GM18498 (cell line): ENCODE results near the gene MYL3.

Source experiments
- ATAC-seq: cut with Tn5 transposase; IDR thresholded peaks from one replicate; pipeline ENCODE4 v1.9.1; 2021; ENCODE audit warnings: mild to moderate bottlenecking, moderate library complexity; ENCODE audit not compliant: unreplicated experiment

Gene MYL3

DNA sequence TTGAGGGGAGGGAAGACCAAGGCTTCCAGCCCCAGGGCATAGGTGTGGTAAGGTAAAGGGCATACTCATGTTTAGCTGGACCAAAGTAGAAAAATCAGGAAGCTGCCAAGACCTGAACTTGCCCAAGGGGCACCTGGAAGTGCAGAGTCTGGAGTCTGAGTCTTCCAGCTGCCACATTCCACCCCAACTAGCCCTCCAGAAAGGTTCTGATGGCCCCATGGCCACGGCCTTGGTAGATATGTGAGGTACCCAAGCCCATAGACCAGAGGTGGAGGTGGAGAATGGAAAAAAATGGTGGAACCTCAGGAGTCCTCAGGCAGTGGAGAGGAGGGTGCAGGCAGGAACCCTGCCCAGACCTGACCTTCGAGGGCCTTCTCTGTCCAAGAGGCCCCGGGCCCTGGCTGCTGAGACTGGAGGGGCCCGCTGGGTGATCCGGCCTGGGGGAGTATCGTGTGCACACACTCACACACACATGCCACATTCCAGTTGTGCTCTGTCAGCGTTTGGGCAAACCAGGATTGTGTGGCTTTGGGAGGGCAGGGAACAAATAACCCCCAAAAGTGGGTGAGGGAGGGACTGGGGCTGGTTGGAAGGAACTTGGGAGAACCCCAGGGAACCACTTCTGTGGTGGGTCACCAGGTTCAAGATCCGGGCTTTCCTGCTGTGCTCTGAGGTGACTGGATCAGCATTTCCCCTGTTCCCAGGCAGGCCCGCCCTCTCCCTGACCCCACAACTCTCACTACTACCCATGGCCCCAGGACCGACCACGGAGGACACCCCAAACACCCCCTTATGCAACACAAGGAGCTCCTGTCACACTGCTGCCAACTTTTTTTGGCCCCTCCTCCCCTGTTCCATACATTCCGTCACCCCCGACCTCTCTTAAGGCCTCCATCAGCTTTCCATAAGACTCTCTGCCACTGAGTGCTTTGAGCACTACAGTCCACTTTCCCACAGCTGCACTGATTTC is 11.6 kb downstream of the MYL3 start:
- ATAC-seq = no peak

DNA sequence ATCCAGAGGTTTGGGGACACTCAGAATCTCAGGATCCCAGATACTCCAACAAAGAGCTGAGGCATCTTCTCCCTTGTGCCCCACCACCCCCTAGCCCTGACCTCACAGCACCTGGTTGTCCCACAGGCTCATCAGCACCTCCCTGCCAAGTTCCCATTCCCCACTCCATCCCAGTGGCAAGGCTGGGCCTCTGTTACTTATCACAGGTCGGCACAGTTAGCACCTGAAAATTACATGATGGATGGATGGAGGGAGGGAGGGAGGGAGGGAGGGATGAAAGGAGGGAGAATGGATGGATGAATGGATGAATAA is 12.8 kb downstream of the MYL3 start:
- ATAC-seq = no peak

DNA sequence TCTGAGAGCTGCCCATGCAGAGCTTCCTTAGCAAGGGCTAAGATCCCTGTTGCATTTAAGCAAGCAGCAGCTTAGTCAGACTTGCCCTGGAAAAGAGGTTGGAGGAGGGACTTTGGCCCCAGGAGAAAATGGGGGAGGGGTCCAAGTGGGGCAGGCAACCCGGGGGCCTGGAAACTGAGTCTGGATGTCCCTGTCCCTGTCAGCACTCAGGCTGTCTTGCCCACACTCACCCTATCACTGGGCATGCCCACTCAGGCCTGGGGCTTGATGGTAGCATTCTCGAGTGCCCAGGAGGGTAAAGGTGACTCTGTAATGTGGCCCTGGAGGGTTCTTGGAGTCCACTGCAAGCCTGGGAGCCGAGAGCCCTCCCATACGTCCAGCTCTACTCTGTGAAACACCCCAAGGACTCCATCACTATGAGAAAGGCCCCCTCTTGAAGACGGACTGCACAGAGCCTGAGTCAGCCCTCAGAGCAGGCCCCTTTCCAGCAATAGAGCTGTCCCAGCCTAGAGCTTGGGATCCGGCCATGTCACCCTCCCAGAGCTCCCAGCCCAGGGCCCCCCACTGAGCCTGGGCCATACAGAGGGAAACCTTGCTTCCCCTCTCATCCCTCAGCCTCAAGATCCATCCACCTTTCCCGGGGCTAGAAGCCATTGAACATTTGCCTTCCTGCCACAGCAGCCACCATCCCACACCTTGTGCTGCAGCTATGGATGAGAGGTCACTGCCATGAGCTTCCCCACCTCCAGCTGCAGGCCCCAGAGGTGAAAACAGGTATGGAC is 13.4 kb downstream of the MYL3 start:
- no peak for ATAC-seq

DNA sequence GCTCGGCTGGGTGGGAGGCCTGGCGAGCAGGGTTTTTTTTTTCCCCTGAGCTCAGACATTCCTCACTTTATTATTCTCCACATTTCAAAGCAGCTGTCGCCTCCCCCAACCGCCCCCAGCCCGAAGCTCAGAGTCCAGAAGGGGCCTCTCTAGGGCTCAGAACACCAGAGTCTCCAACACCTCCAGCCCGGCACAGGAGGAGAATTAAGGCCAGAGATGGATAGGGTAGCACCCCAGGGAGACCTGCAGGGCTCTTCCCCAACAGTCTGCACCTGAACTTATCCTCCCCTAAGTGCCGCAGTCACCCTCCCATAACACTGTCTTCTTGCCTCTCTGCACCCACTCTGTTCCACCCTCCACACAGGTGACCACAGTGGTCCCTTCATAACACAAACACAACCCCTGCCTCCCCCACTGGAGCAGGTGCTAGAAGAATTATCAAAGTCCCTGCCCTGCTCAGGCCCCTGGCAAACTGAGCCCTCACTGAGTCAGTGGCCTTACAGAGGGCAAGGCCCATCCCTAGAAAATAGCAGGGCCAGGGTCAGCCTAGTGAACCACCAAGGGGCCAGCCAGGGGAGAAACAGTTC is 14.1 kb downstream of the MYL3 start:
- no peak for ATAC-seq

DNA sequence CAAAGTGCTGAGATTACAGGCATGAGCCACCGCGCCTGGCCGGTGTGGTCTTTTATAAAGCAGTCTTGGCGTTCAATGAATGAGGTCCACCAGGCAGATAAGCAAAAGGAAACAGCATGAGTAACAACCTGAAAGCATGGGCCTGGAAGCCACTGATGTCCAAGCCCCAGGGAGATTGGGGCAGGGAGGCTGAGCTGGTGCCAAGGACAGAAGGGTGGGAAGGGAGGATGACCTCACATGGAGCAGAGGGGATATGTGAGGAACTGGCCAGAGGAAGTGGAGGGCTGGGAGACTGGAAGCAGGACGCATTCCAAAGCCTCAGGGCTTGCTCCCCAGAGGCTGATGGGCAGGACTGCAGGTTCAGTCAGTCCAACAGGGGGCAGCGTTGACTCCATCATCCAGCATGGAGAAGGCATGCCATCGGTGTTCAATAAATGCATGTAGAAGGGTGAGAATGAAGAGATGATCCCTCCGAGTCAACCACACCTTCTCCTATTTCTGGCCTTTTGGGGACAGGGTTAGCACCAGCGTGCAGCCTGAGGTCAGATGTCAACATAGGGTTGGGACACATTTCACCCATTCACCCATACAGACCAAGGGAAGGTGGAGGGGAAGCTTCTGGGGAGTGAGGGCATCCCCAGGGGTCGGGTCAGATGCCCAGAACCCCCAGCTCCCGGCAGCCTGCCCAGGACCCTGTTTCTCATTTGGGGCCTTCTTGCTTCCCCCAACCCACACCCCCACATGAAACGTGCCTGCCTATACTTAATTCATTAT is 14.8 kb downstream of the MYL3 start:
- no peak for ATAC-seq

DNA sequence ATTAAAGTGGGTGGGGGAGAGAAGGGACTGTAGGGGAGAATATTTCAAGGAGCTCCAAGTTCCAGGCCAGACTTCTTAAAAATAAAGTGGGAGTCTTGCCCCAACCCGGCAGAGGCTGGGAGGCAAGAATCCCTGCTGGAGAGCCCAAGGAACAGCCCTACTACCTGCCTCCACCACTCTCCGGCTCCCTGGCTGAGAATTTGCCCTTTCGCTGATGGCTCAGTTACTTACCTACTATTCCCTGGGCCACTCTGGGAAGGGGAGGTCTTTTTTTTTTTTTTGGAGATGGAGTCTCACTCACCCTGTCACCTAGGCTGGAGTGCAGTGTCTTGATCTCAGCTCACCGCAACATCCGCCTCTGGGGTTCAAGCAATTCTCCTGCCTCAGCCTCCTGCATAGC is 15.5 kb downstream of the MYL3 start:
- no peak for ATAC-seq

DNA sequence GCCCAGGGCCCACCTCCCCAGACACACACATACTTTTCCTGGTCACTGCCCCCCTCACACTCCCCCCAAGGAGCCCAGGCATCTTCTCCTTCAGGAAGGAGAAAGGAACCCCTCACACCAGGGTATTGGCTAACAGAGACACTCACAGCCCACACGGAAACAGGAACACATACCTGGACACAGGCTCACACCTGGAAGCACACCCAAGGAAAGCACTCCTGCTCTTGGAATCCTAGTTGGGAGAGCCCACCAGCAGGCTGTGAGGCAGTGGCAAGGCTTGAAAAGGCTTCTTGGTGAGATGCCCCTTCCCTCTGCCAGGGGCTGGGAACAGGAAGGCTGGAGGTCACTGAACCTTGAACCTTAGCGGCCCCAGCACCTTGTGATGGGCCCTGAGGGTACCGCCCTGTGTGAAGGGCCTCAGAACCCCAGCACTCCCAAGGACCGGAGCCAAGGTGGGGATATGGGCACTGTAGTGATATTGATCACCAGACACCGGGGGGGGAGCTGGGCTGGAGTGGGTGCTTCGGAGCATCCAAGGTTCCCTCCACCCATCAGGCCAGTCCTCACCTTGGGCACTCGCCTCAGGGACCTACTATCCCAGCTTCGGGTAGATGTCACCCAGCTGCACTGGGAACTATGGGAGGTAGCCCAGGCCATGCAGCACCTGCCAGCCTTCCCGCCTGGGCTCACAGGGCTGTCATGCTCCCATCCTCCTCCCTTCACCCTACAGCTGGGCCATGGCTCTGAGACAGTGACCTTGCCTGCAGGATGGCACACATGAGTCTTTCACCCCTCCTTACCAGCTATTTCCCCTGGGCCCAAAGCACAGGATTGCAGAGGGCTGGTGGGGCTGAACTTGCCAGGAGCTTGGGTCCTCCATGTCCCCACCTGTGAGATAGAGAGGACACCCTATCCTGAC is 16.4 kb downstream of the MYL3 start:
- no peak for ATAC-seq

DNA sequence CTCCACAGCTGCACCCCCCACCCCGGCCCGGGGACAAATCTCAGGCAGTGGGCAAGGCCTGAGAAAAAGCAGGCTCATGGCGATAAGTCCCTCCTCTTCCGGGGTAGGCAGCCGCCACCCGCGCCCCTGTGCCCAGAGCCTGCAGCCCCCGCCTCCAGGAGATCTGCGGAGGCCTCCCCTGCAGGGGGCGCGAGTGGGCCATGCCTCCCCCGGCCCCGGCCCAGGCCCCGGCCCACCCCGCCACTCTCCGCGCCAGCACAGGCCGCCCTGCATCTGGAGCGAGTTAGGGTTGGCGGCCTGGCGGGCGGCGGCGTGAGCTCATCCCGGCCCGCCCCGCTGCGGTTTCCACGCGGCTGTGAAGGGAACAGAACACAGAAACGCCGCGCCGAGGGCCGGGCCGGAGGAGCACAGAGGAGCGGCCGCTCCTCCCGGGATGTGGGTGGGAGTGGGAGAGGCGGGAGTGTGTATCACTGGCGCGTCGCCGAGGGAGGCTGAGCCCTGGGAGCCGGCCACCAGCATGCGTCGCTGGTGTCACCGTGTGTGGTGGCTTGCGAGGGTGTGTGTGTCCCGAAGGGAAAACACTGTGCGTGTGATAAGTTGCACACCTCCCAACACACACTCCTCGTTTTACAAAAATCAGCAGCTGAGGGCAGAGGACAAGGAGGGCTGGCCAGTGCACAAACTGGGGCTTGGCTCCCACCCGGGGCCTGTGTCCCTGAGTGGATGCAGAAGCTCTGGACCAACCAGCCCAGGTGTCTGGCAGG is 17.2 kb downstream of the MYL3 start:
- ATAC-seq = peak; percentile 77

DNA sequence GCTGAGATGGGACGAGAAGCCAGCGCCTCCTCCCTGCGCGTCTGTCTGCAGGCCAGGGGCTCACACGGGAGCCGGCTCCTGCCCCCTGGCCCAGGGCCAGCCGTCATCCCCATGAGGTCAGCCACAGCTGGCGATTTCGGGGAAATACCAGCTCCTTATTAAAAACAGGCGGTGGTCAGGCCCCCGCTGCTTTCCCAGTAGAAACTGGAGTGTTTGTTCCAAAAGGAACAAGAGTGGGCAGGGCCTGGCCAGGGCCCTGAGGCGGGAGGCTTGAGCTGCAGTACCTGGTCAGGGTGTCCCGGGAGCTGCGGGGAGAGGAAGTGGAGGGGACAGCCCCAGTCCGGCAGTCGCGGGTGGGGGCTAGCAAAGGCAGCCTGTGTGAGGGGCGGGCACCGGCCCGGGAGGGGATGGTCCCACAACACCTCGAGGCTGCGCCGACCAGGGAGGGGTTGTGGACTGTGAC is 17.8 kb downstream of the MYL3 start:
- ATAC-seq = peak; percentile 55

DNA sequence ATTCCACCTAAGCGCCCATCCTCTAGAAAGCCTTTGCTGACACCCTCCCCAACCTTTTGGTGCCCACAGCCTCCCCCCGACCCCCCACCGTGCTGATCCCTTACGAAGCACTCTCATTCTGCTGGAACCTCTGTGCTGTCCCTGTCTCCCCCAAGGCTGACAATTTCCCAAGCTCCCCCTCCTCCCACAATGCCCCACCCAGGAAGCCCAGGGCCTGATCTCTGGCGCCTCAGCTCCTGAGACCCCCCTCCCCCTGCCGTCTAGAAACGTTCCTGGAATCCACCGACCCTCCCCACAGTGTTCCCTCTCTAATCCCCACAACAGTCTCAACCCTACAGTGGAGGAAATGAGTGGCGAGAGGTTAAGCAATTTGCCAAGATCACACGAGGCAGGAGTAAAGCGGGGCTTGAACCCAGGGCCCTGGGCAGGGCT is 18.3 kb downstream of the MYL3 start:
- ATAC-seq = no peak

DNA sequence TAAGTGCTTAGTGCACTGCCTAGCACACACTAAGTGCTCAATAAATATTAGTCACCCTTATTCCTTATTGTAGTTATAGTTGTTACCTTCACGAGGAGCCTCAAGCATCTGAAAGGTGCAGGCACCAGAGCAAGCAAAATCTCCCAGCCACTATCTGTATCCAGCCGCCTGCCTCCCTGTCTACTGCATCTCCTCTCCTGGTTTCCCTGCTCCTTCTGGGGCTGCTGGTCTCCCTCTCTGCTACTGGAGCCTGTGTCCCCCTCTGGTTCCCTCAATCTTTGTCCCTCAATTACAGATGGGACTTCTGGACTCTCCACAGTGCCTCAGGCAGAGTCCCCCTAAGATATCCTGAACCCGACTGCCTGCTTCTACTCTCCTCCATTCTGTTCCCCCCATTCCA is 18.8 kb downstream of the MYL3 start:
- no peak for ATAC-seq

DNA sequence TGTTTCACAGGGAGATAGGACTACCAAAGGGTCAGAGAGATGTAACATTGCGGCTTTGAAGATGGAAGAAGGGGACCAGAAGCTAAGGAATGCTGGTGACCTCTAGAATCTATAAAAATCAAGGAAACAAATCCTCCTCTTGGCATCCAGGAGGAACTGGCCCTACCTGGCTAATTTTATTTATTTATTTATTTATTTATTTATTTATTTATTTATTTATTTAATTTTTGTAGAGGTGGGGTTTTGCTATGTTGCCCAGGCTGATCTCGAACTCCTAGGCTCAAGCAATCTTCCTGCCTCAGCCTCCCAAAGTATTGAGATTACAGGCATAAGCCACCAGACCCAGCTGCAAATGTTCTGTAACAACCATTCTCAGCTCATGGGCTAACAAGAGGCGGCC is 19.7 kb downstream of the MYL3 start:
- no peak for ATAC-seq

DNA sequence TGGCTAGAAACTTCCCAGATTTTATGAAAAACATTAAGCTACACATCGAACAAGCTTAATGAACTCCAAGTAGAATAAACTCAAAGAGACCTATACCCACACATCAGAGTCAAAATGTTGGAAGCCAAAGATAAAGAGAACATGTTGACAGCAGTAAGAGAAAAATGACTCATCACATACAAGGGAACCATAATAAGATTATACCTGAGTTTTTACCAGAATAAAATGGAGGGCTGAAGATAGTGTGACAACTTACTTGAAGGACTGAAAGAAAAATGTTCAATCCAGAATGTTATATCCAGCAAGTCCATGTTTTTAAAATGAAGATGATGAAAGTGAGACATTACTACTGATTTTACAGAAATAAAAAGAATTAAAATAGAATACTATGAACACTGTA is 22.8 kb downstream of the MYL3 start:
- ATAC-seq = no peak

DNA sequence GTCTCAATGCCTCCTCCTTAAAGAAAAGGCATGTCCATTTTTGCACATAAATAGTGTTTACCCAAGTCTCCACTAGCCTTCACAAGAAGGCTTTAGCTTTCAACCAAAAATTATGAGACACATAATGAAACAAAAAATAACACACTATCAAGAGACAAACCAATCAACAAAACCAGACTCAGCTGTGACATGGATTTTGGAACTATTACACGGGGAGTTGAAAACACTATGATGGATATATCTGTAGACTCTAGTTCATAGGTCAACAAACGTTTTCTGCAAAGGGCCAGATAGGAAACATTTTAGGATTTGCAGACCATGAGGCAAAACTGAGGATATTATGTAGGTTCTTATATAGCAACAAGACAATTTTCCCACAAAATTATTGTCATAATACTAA is 24.9 kb downstream of the MYL3 start:
- no peak for ATAC-seq

DNA sequence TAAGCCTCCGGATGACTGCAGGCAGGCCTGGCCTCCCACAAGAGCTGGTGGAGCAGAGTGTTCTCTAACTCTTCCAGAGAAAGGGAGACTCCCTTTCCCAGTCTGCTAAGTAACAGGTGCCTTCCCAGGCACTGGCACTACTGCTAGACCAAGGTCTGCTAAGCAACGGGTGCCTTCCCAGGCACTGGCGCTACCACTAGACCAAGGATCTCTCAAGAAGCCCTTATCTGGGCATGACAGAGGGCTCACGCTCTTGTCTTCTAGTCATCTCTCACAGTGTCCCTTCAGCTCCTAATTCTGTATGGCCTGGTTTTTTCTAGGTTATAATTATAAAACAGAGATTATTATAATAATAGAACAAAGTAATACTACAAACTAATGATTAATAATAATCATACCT is 27.8 kb downstream of the MYL3 start:
- no peak for ATAC-seq

DNA sequence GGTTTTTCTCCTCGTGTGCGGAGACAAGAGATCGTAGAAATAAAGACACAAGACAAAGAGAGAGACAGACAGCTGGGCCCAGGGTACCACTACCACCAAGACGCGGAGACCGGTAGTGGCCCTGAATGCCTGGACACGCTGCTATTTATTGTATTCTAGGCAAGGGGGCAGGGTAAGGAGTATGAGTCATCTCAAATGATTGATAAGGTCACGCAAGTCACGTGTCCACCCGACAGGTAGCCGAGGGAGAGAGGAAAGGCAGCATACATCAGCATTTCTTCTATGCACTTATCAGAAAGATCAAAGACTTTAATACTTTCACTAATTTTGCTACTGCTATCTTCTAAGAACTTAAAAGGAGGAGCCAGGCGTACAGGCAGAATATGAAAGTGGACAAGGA is 28.2 kb downstream of the MYL3 start:
- no peak for ATAC-seq

DNA sequence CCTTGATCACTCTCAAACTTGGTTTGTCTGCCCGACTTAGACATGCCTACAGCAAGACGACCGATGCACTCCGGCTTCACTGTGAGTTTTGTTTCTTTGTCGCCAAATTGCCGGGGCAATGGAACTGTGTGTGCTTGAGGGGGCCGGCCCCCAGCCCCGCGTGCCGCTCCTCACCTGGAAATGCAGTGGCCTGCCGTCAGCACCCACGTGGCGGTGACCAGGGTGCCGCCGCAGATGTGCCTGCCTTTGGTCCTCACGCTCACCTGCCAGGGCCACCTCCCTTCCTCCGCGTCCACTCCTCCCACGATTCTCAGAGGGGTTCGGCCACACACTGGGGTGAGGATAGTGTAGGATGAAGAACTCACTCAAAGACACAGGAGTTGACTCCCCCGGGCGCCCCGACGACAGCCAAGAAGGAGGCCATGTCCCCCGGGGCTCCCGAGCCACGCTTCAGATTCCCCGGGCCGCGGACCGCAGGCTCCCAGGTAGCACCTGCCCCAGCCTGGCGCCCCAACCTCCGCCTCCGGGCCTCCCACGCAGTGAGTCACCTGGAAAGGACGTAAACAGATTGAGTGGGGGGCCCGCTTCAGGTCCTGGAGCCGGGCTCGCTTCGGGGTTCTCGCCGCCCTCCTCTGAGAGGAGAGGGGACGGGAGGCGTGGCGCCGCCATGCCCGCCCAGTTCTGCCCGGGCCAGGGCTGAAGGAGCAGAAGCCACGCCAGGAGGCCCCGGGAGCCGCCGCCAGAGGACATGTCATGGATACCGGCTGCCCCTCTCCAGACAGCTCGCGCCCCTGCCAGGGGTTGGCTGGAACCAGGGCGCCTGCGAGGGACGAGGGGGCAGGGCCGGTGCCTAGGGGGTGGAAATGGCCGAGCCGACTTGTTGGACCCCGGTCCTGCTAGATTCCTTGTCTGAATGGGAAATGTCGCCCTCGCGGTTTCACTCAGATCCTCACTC is 29.6 kb downstream of the MYL3 start:
- no peak for ATAC-seq

DNA sequence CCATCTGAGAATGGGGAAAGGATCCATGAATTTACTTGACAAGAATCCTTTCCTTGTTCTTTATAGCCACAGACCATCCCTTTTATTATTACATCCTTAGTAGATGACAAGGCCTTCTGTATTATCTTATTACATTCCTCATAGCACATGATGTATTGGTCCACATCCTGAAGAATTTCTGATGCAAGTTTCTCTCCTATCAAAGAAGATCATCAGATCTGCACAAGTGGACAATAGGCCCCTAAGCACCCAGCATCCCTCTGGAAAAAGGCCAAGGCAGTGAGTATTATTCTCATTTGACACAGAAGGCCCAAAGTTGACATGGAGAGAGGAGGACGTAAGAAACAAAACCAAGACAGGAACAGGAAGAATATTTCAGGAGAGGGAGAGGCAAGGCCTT is 31.4 kb downstream of the MYL3 start:
- no peak for ATAC-seq
